GM12878 (cell line): ENCODE measurements around the gene FCHSD2. TPM values are rescaled to one million over a fixed set of nuclear protein-coding genes. Genes with fewer than 3 reads are reported as not detected.
A peak's percentile ranks its signal among the peaks of the same experiment; 100 is the strongest.

ENCODE experiments used
- ATAC-seq: fragments of 200-7000 bp; cut with Tn5 transposase; 3 replicates; pipeline ENCODE4 v1.9.1; 2020; ENCODE audit warnings: mild to moderate bottlenecking, moderate library complexity
- BruUV-seq: library from RNA; stranded (reverse); fragments of 400-500 nt; replicated peaks from 2 replicates; lab custom pipeline; 2021; lab: Mats Ljungman, UMichigan
- CTCF ChIA-PET: fragments of 300-600 bp; sonication (Branson Sonifier 250); formaldehyde crosslinking; extraction: SDS; loops from one replicate; lab custom pipeline; 2021; ENCODE audit warnings: inconsistent platforms; lab: Yijun Ruan, JAX
- POLR2A ChIA-PET: fragments of 350-600 bp; formaldehyde crosslinking; extraction: SDS; loops from one replicate; lab custom pipeline; 2021; ENCODE audit warnings: inconsistent platforms; lab: Charles Lee
- RAD21 ChIA-PET: fragments of 300-600 bp; sonication (Branson Sonifier 250); formaldehyde crosslinking; loops from one replicate; lab custom pipeline; 2023; ENCODE audit warnings: antibody characterized with exemption; ENCODE audit not compliant: unreplicated experiment; lab: Charles Lee
- SMC1A ChIA-PET: fragments of 300-600 bp; sonication (Branson Sonifier 250); formaldehyde crosslinking; loops from one replicate; lab custom pipeline; 2023; ENCODE audit not compliant: unreplicated experiment, uncharacterized antibody; lab: Charles Lee
- DNase-seq: peaks from one replicate; pipeline ENCODE4 v3.0.0-alpha.2; 2011; ENCODE audit warnings: low read depth, low spot score
- FAIRE-seq: peaks from 3 replicates; lab custom pipeline; 2011; peaks lifted over from hg19 to GRCh38; lab: Jason Lieb, UNC
- H2AFZ ChIP-seq: 2 replicates; pipeline ENCODE4 v1.6.0; 2011; ENCODE audit warnings: low read depth, low read length, control low read depth; ENCODE audit not compliant: control insufficient read depth
- H3K27ac ChIP-seq: 2 replicates; pipeline ENCODE4 v1.5.1; 2011; ENCODE audit warnings: control low read depth; ENCODE audit not compliant: control insufficient read depth, insufficient read depth
- H3K27me3 ChIP-seq, 2 experiments: replicated peaks in 1 of 2; 2 replicates each; pipeline versions ENCODE4 v1.6.0 to v1.6.1; 2011; ENCODE audit warnings: low read length in 1 of 2; ENCODE audit not compliant: control insufficient read depth in 2 of 2, insufficient read depth in 2 of 2
- H3K36me3 ChIP-seq, 2 experiments: 2 replicates each; pipeline ENCODE4 v1.5.1; 2011; ENCODE audit warnings: low read length in 1 of 2; ENCODE audit not compliant: control insufficient read depth in 2 of 2, insufficient read depth in 2 of 2
- H3K4me1 ChIP-seq: 2 replicates; pipeline ENCODE4 v1.6.1; 2011; ENCODE audit warnings: mild to moderate bottlenecking, low read length, moderate library complexity, mixed read lengths; ENCODE audit not compliant: control insufficient read depth, insufficient read depth
- H3K4me2 ChIP-seq: 2 replicates; pipeline ENCODE4 v1.6.0; 2011; ENCODE audit warnings: control low read depth; ENCODE audit not compliant: control insufficient read depth, insufficient read depth
- H3K4me3 ChIP-seq: fragments of 200-600 bp; sonication (generic); 2 replicates; pipeline ENCODE4 v1.5.1; 2016
- H3K79me2 ChIP-seq: 2 replicates; pipeline ENCODE4 v1.6.0; 2011; ENCODE audit warnings: low read length; ENCODE audit not compliant: control insufficient read depth, insufficient read depth
- H3K9ac ChIP-seq: 2 replicates; pipeline ENCODE4 v1.8.0; 2011; ENCODE audit warnings: low read length, control low read depth, mixed read lengths; ENCODE audit not compliant: control insufficient read depth, insufficient read depth
- H3K9me3 ChIP-seq: replicated peaks from 3 replicates; pipeline ENCODE4 v1.5.1; 2011; ENCODE audit warnings: mild to moderate bottlenecking, low read length; ENCODE audit not compliant: control insufficient read depth, insufficient read depth
- H4K20me1 ChIP-seq: 2 replicates; pipeline ENCODE4 v1.6.0; 2011; ENCODE audit not compliant: control insufficient read depth, insufficient read depth
- CHD4 ChIP-seq: fragments of 200-600 bp; sonication (generic); IDR thresholded peaks from 2 replicates; pipeline ENCODE4 v1.6.1; 2016; ENCODE audit warnings: mild to moderate bottlenecking
- DPF2 ChIP-seq: fragments of 450-650 bp; IDR thresholded peaks from 2 replicates; pipeline ENCODE4 v1.6.1; 2017; ENCODE audit warnings: mild to moderate bottlenecking
- E2F4 ChIP-seq: IDR thresholded peaks from 2 replicates; pipeline ENCODE4 v1.6.1; 2012; ENCODE audit warnings: low read depth, low read length, improper control_type of control experiment
- FOXM1 ChIP-seq: IDR thresholded peaks from 2 replicates; pipeline ENCODE4 v1.6.1; 2012; ENCODE audit warnings: low read depth, mild to moderate bottlenecking, inconsistent platforms, low read length, moderate library complexity
- IRF5 ChIP-seq: fragments of 450-650 bp; IDR thresholded peaks from 2 replicates; pipeline ENCODE4 v1.6.1; 2017; ENCODE audit warnings: borderline replicate concordance
- KLF5 ChIP-seq: fragments of 450-650 bp; IDR thresholded peaks from 2 replicates; pipeline ENCODE4 v1.6.1; 2014; ENCODE audit warnings: mild to moderate bottlenecking; ENCODE audit not compliant: partially characterized antibody
- NBN ChIP-seq: fragments of 450-650 bp; IDR thresholded peaks from 2 replicates; pipeline ENCODE4 v1.6.1; 2016
- NKRF ChIP-seq: fragments of 450-650 bp; conservative IDR thresholded peaks from 2 replicates; pipeline ENCODE4 v1.6.1; 2017; ENCODE audit warnings: mild to moderate bottlenecking, moderate library complexity
- PAX5 ChIP-seq: IDR thresholded peaks from 2 replicates; pipeline ENCODE4 v1.6.1; 2011; ENCODE audit warnings: low read depth, low read length, borderline replicate concordance
- POLR2A ChIP-seq: IDR thresholded peaks from 2 replicates; pipeline ENCODE4 v1.6.1; 2011; ENCODE audit warnings: low read depth, mild to moderate bottlenecking, low read length
- POLR2AphosphoS5 ChIP-seq: IDR thresholded peaks from 2 replicates; pipeline ENCODE4 v1.6.1; 2011; ENCODE audit warnings: mild to moderate bottlenecking, low read length, inconsistent platforms
- POU2F2 ChIP-seq: IDR thresholded peaks from 3 replicates; pipeline ENCODE4 v1.6.1; 2011; ENCODE audit warnings: low read depth, mild to moderate bottlenecking, low read length, borderline replicate concordance
- RELB ChIP-seq: fragments of 450-650 bp; IDR thresholded peaks from 2 replicates; pipeline ENCODE4 v1.6.1; 2017; ENCODE audit warnings: low read depth, mild to moderate bottlenecking, moderate library complexity
- TCF3 ChIP-seq: IDR thresholded peaks from 2 replicates; pipeline ENCODE4 v1.6.1; 2012; ENCODE audit warnings: low read depth, mild to moderate bottlenecking, low read length, borderline replicate concordance; ENCODE audit not compliant: insufficient read depth
- WGBS: methylation state at CpG from one replicate; pipeline ENCODE4 v1.1.6; 2016; ENCODE audit warnings: low lambda C conversion rate; ENCODE audit not compliant: insufficient replicate concordance, insufficient coverage; ENCODE audit errors: missing lambda C conversion rate; 5-methylcytosine and 5-hydroxymethylcytosine counted together
- in situ Hi-C: fragments of 300-500 bp; cut with MboI; formaldehyde crosslinking; loops from 9 replicates; pipeline ENCODE4 v1.14.3; 2018; ENCODE audit warnings: mixed read lengths
- intact Hi-C: fragments of 100-400 bp; cut with micrococcal nuclease; formaldehyde crosslinking; loops from one replicate; pipeline ENCODE4 v1.14.2; 2022; ENCODE audit not compliant: unreplicated experiment
- polyA plus RNA-seq, 11 experiments: library from polyadenylated mRNA; depleted of rRNA in 4 of 11; unstranded in 6 of 11; stranded (reverse) in 5 of 11; fragments of >200 nt; fragmentation: Nextera tagmentation in 4 of 11; fragmentation: Illumina TruSeq in 1 of 11; extraction: Ambion mirVana in 4 of 11; extraction: Trizol in 1 of 11; gene quantifications; 1 replicate in 1 of 11; 2 replicates in 10 of 11; pipeline versions ENCODE4 v1.2.1 to v1.2.3, GENCODE V29; 2011 to 2016; ENCODE audit warnings: inconsistent platforms in 2 of 11, missing spikeins in 2 of 11, low read depth in 1 of 11
- total RNA-seq, 4 experiments: library from RNA; depleted of rRNA in 3 of 4; stranded (reverse); fragments of >200 nt in 3 of 4; fragmentation: Illumina TruSeq in 1 of 4; extraction: Trizol in 1 of 4; gene quantifications; 2 replicates each; pipeline versions ENCODE4 v1.2.1 to v1.2.3, GENCODE V29; 2013 to 2021

The FCHSD2 gene
- total and polyA plus RNA-seq, 10 of the 15 experiments (the other 5 are each of a cell fraction or from before 2014, with no cell fraction given), result 13.2 to 89.8 (median 47.8) TPM

GRCh38 chr11:72814286-72815109 lies 327.6 kb downstream of the FCHSD2 start, which contains the start of gene ATG16L2 (continued):
- TF ChIP-seq RELB (peak; percentile 10; the same call in 1 of the 2 replicates), FOXM1 (no peak), POLR2A (peak; percentile 81), DPF2 (peak; percentile 66; the same call in 1 of the 2 replicates), POU2F2 (peak; percentile 61; the same call in 1 of the 3 replicates), NBN (0 out of 2 replicates have a peak, but pooled peaks have one; percentile 12)

GRCh38 chr11:72813740-72814285 lies 328.3 kb downstream of the FCHSD2 start:
- Histone ChIP-seq H3K27ac (peak overlapping the region; percentile 98), H3K9me3 (no peaks in the 10 kb centered on the region), H3K27me3 (no peaks in the 10 kb centered on the region), H3K4me1 (peaks cover 7% of the 10 kb centered on the region; the same call in 1 of the 2 replicates), H3K4me3 (peak overlapping the region; percentile 89), H3K36me3 (peaks cover 7 to 8% of the 10 kb centered on the region in 2 experiments; a peak in 3 of 4 replicates), H3K4me2 (peak overlapping the region; percentile 99), H3K79me2 (peaks cover 55% of the 10 kb centered on the region), H4K20me1 (no peaks in the 10 kb centered on the region), H2AFZ (peak overlapping the region; percentile 98), H3K9ac (peak overlapping the region; percentile 88)
- in situ Hi-C loops (no loop called here), intact Hi-C loops (loop anchor here (1.0 to 10.0 kb wide), 4 partner anchors 20 to 229 kb away; partner anchors contain the start of gene STARD10)
- RAD21 ChIA-PET, result interaction anchor here (1.0 to 4.3 kb wide), 11 partner anchors 20 to 364 kb away, joined by 3 to 45 read pairs (median 6); partner anchors contain the start of genes FCHSD2 and STARD10
- SMC1A ChIA-PET, result interaction anchor here (0.8 to 3.2 kb wide), 14 partner anchors 14 to 371 kb away, joined by 3 to 11 read pairs (median 4); partner anchors contain the start of gene STARD10
- BruUV-seq, result no TSS peak
- POLR2A ChIA-PET, result interaction anchor here (0.8 to 5.4 kb wide), 8 partner anchors 9 to 84 kb away, joined by 3 to 46 read pairs (median 6); partner anchors contain the start of gene STARD10
- DNase-seq (no peak), ATAC-seq (peak; percentile 72), FAIRE-seq (no peak)
- CTCF ChIA-PET, result interaction anchor here (1.0 to 8.3 kb wide), 12 partner anchors 12 to 475 kb away, joined by 3 to 154 read pairs (median 4); partner anchors contain the start of gene STARD10
- 1% methylated on average over 29 of the region's 47 CpGs for WGBS
- TF ChIP-seq PAX5 (0 out of 2 replicates have a peak, but pooled peaks have one; percentile 10), E2F4 (no peak), NKRF (peak; percentile 82), POLR2AphosphoS5 (peak; percentile 95), CHD4 (no peak), TCF3 (peak; percentile 92; the same call in 1 of the 2 replicates), KLF5 (peak; percentile 99), IRF5 (no peak)
